ENCODE results near the gene OSBP2. TPM values are rescaled to one million over a fixed set of nuclear protein-coding genes. Genes with fewer than 3 reads are reported as not detected.

OSBP2 gene
- total RNA-seq, 1 experiment from 2014 or later, result 9.3 TPM

DNA sequence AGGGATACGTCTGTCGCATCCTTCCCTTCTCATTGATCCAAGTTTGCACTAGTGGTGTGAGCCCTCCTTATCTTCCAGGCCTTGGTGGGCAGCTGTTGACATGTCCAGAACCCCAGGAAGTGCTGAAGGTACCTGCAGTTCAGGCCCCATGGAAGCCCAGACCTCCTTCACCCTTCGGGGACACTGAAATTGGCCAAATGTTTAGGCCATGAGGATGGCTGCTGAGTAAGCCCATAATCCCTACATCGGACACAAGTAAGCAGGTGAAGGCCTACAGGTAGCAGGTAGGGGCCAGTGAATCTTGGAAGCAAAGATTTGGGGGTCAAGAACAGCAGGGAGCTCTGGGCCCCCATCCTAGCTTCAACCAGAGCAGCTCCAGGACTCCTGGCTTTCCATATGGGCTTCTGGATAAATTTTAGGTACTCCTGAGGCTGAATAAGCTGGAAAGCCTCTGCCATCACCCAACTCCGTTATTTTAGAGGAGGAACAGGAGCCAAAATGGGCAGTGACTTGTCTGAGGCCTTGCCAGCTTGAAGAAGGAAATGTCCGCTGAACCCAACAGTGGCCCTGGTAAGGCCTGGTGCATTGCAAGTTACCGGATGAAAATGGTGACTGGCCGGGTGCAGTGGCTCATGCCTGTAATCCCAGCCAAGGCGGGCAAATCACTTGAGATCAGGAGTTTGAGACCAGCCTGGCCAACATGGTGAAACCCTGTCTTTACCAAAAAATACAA is 228.7 kb downstream of the OSBP2 start:
- H3K36me3 ChIP-seq, result peaks cover 28% of the 10 kb centered on the region
- no peaks in the 10 kb centered on the region for H3K27me3 ChIP-seq
- H3K4me3 ChIP-seq, result no peak overlapping the region
- no peaks in the 10 kb centered on the region for H3K9me3 ChIP-seq
- no peak for DNase-seq

DNA sequence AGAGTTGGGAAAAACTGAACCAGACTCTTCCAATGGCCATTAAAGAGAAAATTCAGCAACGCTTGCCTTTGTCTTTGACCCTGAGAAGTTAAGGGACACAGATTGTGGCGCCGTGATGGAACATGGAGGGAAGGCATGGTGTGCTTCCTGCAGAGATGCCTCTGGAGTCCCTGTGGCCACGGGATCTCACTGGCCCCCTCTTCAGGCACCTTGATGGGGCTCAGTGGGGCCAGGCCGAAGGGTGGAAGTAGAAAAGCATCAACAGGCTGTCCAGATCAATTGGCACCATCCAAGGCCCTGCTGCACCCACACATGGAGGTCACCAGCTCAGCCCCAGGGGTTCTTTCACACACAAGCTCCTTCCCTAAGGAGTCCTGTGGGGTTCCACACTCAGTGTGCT is 231.0 kb downstream of the OSBP2 start:
- DNase-seq, result no peak
- Histone ChIP-seq H3K36me3 (peaks cover 50% of the 10 kb centered on the region), H3K4me3 (no peak overlapping the region)

DNA sequence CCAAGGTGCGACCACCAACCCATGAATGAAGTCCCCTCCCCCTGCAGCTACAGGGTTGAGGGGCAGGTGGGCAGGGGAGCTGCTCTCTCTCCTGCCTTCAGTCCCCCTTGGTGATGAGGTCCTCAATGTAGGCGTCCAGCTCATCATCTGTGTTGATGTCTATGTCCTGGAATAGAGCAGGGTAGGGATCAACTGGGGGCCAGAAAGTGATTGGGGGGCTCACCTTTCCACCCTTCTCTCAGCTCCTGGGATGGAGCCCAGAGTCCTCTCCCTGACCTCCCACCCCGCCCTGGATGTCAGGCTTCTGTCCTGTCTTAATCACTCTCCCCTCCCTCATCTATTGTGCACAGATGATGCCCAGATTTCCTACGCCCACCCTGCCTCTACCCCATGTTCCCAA is 232.0 kb downstream of the OSBP2 start:
- no peaks in the 10 kb centered on the region for H3K9me3 ChIP-seq

More for the DNA sequence above, 231.0 kb downstream of the OSBP2 start:
- H3K9me3 ChIP-seq, result no peaks in the 10 kb centered on the region
- no peaks in the 10 kb centered on the region for H3K27me3 ChIP-seq

DNA sequence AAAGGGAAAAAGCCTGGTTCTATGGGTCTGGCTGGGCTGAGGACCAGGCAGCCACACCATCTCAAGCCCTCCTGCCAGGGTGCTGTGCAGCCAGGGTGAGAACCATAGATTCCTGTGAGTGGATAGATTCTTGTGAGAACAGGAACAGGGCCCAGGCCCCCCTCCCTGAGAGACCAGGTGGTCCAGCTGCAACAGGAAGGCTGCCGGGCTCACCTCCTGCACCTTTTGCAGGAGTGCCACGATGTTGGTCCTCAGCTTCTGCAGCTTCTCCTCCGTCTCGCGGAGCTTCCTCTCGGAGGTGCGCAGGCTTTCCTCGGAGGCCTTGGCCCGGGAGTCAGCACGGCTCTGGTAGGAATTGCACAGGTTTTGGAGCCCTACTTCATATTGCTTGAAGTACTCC is 233.1 kb downstream of the OSBP2 start:
- no peaks in the 10 kb centered on the region for H3K27me3 ChIP-seq
- no peaks in the 10 kb centered on the region for H3K9me3 ChIP-seq
- peaks cover 72% of the 10 kb centered on the region for H3K36me3 ChIP-seq
- H3K4me3 ChIP-seq, result no peak overlapping the region
- no peak for DNase-seq

More for the DNA sequence above, 232.0 kb downstream of the OSBP2 start:
- no peaks in the 10 kb centered on the region for H3K27me3 ChIP-seq
- no peak for DNase-seq
- no peak overlapping the region for H3K4me3 ChIP-seq
- H3K36me3 ChIP-seq, result peaks cover 61% of the 10 kb centered on the region

- DNase-seq, result no peak
- Histone ChIP-seq H3K4me3 (no peak overlapping the region), H3K9me3 (no peaks in the 10 kb centered on the region), H3K36me3 (peaks cover 78% of the 10 kb centered on the region), H3K27me3 (no peaks in the 10 kb centered on the region)
These were observed 233.7 kb downstream of the OSBP2 start for GRCh38 chr22:30928401-30928800.

GRCh38 chr22:30930228-30930627 is 235.6 kb downstream of the OSBP2 start:
- H3K9me3 ChIP-seq, result no peaks in the 10 kb centered on the region
- peaks cover 92% of the 10 kb centered on the region for H3K36me3 ChIP-seq
- no peaks in the 10 kb centered on the region for H3K27me3 ChIP-seq
- no peak overlapping the region for H3K4me3 ChIP-seq
- no peak for DNase-seq

DNA sequence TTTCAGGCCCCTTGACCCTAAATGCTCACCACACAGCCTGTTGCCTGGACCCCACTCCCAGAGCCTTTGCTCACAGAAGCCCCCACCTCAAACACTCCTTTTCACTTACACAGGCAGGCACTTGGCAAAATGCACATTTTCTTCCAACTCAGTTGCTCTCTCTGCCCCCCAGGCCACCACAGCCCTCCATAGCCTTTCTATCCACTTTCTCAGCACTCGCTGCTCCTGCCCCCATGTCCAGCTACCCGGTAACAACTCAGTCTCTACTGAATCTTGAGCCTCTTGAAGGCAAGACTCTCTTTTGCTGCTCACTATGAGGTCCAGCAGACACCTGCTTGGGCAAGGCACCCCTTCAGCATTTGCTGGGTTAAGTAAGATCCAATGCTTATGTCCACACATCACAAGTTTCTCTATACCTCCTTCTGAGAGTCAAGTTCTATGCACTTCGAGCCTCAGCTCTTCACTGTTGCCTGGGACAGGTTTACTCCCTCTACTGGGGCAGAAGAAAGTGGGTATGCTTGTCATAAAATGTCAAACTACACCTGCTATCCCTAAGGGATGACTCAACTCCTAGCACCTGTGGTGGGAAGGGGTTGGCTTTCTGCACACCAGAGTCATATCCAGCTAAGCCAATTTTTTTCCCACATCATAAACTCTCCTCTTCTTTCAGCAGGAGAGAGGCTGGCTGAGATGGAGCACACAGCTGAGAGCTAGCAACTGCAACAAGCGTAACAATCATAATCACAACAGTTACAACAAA is 237.0 kb downstream of the OSBP2 start:
- H3K9me3 ChIP-seq, result no peaks in the 10 kb centered on the region
- no peak for DNase-seq
- H3K27me3 ChIP-seq, result no peaks in the 10 kb centered on the region
- peaks cover 97% of the 10 kb centered on the region for H3K36me3 ChIP-seq
- H3K4me3 ChIP-seq, result no peak overlapping the region

- H3K9me3 ChIP-seq, result no peaks in the 10 kb centered on the region
- H3K4me3 ChIP-seq, result no peak overlapping the region
- peaks cover 97% of the 10 kb centered on the region for H3K36me3 ChIP-seq
- DNase-seq, result no peak
- no peaks in the 10 kb centered on the region for H3K27me3 ChIP-seq
These were observed 238.0 kb downstream of the OSBP2 start for GRCh38 chr22:30932661-30933060.

DNA sequence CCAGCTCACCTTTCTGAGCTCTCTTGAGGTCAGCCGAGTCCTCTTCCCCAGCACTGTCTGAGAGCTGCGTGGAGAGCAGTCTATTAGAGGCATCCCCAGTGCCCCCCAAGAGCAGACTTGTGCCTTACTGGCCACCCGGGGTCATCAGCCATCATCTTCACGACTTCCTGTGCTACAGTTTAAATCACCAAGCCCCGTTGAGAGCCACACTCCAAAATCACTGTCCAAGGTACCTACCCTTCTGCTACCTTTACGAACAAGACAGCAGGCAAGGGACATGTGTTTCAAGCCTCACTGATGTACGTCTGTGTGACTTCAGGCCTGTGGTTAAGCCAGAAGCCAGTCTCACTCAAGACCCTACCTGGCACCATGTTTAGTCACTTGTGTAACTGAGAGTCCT is 238.8 kb downstream of the OSBP2 start:
- Histone ChIP-seq H3K27me3 (no peaks in the 10 kb centered on the region), H3K4me3 (no peak overlapping the region), H3K36me3 (peaks cover 97% of the 10 kb centered on the region), H3K9me3 (no peaks in the 10 kb centered on the region)
- no peak for DNase-seq

GRCh38 chr22:30934053-30934452 is 239.4 kb downstream of the OSBP2 start:
- DNase-seq, result no peak
- Histone ChIP-seq H3K4me3 (no peak overlapping the region), H3K27me3 (no peaks in the 10 kb centered on the region), H3K36me3 (peaks cover 97% of the 10 kb centered on the region), H3K9me3 (no peaks in the 10 kb centered on the region)

DNA sequence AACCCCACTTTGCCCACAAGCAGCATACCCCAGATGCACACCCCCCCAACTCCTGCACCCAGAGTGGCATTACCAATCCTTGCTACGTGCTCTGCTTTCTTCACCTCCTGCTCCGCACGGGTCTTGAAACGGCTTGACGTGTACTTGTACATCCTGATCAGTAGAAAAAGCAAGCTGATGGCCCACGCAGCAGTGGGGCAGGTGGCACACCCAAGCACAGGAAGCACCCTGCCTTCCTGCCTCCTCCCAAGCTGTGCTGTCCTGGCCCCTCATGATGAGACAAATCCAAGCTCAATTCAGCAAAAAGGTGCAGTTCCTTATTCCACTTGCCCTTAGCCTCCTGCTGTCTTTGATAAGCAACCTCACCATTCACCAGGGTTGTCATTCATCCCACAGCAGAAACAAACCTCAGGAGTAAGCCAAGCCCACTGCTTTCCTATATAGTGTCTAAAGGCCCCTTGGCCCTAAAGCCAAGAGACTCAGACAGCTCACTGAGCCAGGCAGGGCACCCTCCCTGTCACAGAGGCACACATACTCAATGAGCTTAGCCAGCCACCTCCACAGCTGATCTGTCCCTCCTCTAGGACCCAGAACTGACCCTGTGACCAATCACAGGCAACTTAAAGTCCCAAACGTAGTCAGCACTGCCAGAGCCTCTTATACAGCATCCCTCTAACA is 246.2 kb downstream of the OSBP2 start:
- H3K36me3 ChIP-seq, result peaks cover 89% of the 10 kb centered on the region
- H3K4me3 ChIP-seq, result no peak overlapping the region
- DNase-seq, result no peak

DNA sequence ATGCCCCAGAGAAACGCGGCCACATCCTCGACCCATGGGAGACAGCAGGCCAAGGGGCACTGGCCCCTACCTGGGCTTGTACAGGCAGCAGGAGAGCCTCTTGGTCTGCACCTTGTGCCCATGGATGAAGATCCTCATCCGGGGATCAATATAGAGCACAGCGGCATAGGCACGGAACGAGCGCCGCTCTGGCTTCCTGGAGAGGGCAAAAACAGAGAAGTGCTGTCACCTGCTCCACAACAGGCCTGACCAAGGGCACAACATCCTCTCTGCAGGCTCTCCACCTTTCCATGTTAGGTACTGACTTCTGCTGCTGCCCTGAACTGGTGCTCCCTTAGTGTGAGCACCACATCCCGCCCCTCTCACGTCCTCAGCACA is 246.7 kb downstream of the OSBP2 start:
- Histone ChIP-seq H3K4me3 (no peak overlapping the region), H3K27me3 (no peaks in the 10 kb centered on the region), H3K36me3 (peaks cover 89% of the 10 kb centered on the region), H3K9me3 (no peaks in the 10 kb centered on the region)
- DNase-seq, result no peak

More for the DNA sequence above, 246.2 kb downstream of the OSBP2 start:
- Histone ChIP-seq H3K27me3 (no peaks in the 10 kb centered on the region), H3K9me3 (no peaks in the 10 kb centered on the region)

DNA sequence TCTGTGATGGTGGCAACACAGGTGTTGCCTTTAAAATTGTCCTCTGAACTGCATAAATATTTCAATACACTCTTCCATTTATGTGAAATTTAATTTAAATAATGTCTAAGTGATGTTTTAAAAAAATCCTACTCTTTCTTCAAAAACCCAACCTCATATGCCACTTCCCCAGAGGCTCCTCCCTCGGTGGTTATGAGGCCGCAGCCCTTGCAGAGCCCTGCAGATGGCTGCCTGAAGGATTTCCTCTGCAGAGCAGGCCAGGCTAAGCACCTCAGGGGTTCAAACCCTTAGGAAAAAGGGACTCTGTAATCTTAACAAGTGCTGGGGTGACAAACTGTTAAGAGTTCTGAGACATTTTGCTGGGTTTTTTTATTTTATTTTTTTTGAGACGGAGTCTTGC is 248.7 kb downstream of the OSBP2 start:
- DNase-seq, result no peak
- Histone ChIP-seq H3K4me3 (no peak overlapping the region), H3K9me3 (no peaks in the 10 kb centered on the region), H3K27me3 (no peaks in the 10 kb centered on the region), H3K36me3 (peaks cover 87% of the 10 kb centered on the region)

GRCh38 chr22:30944986-30945385 is 250.3 kb downstream of the OSBP2 start:
- no peak for DNase-seq
- H3K36me3 ChIP-seq, result peaks cover 88% of the 10 kb centered on the region
- no peaks in the 10 kb centered on the region for H3K9me3 ChIP-seq
- no peak overlapping the region for H3K4me3 ChIP-seq
- no peaks in the 10 kb centered on the region for H3K27me3 ChIP-seq

DNA sequence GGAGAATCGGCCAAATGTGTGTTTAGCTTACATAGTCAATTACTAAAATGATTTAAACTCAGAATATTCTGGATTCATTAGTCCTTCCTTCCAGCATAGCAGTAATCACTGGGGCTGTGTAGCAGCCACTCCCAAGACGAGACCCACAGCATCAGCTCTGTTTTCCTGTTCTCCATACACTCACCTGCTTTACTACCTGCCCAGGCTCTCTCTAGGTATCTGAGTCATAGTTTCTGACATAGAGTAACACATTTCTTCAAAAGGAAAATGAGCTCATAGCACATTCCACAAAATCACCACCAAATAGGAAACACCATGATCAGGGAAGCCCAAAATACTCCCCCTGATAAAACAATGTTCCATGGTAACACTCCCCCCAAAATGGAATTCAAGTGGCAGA is 251.0 kb downstream of the OSBP2 start:
- Histone ChIP-seq H3K27me3 (no peaks in the 10 kb centered on the region), H3K36me3 (peaks cover 88% of the 10 kb centered on the region), H3K4me3 (no peak overlapping the region), H3K9me3 (no peaks in the 10 kb centered on the region)
- no peak for DNase-seq

DNA sequence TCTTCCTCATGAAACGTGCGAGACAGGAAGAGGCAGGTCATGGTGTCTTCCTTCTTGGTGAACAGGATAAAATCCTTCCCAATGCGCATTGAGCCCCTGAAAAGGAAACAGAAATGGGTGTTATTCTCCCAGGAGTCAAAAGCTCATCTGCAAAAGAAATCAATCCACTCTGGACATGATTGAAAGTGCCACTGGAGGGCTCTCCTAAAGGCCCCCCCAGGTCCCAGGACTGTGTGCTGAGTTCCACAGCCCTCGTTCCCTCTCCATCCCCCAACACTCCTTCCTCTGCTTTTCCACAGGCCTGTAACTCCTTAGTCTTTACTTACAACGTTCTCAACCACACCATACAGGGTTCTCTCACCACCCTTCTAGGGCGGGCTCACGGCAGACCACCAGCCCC is 251.7 kb downstream of the OSBP2 start:
- DNase-seq, result no peak
- H3K27me3 ChIP-seq, result no peaks in the 10 kb centered on the region

GRCh38 chr22:30947173-30947815 is 252.6 kb downstream of the OSBP2 start:
- Histone ChIP-seq H3K4me3 (no peak overlapping the region), H3K27me3 (no peaks in the 10 kb centered on the region), H3K9me3 (no peaks in the 10 kb centered on the region), H3K36me3 (peaks cover 88% of the 10 kb centered on the region)
- no peak for DNase-seq

More for the DNA sequence above, 251.7 kb downstream of the OSBP2 start:
- peaks cover 92% of the 10 kb centered on the region for H3K36me3 ChIP-seq
- H3K4me3 ChIP-seq, result no peak overlapping the region
- H3K9me3 ChIP-seq, result no peaks in the 10 kb centered on the region

Data from MG63 (cell line).